Measurements from ENCODE around the gene FMN1.

The FMN1 gene

DNA sequence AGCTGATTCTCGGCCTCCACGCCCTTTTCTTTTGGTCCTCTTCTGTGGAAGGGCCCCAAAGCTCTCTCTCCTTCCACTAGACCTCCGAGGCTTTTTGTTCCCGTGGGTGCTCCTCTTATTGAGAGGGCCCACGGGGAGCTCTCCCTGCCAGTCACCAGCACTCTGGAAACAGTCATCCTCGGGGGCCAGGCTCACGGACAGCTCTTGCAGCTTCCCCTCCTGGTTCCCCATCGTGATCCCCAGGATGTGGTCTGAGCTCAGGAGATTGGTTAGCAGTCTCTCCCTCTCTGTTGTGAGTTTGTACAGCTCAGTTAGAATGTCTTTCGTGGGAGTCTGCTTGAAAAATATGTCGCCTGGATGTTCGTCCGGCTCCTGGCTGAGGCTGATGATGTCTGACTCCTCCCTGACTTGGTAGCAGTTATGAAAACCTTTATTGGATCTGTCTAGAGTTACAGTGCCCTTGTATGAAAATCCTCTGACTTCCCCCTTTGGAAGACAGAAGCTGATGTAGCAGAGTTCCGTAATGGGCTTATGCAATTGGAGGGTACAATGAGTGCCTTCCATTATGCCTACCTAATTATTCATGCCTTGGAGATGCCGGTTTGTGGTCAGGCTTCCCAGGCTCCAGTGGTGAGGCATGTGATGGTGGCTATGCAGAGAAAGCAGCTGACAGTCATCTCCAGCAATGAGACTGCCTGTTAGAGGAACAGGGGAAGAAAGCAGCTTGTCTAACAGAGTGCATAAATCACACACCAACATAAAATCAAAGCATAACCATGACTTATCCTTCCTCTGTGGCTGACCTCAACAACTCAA, 40.0 kb downstream of the FMN1 start:
- DNase-seq (ENCODE audit: low read depth) = peak; percentile 99

GRCh38 chr15:33153548-33153947, 41.0 kb downstream of the FMN1 start:
- no peak for DNase-seq (ENCODE audit: low read depth)

- DNase-seq (ENCODE audit: low read depth) = peak; percentile 57
Observed at GRCh38 chr15:33152502-33153109, 41.9 kb downstream of the FMN1 start.

GRCh38 chr15:33150971-33151370, 43.5 kb downstream of the FMN1 start:
- DNase-seq (ENCODE audit: low read depth) = no peak

DNA sequence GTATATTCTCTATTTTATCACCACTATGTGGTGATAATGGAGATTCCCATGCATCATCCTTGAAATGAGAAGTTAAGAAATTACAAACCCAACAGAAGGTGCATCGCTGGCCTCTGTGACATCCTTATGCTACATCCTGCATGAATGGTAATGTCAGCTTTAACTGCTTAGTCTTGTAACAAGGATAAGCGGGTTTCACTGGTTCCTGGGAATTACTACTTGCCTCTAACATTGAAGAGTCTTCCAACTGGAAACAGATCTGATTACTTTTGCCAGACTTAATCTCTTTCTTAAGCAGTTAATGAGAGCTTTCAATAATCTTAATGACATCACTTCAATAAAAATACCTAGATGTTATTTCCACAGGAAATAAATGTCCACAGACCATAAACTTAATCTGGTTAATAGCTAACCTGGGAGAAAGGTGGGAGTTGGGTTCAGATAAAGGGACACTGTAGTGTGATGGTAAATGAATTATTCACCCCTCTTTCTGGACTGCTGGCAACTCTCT, 44.0 kb downstream of the FMN1 start:
- DNase-seq (ENCODE audit: low read depth) = no peak

DNA sequence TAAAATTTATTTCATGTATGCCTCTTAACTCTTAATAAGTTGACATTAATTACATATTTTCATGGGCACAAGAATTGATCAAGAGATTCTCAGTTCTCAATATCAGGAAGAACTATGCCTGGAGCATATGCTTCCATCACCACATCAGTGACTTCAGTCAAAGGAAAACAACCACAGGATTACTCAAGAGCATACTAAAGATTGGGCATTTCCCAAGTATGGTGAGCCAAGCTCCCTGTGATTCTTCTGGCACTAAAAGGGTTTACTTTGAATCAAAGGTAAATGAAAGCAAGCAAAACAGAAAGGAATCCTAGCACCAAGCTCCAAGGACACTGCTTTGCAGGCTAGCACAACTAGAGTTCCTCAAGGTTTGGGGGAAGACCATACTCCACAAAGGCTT, 44.6 kb downstream of the FMN1 start:
- DNase-seq (ENCODE audit: low read depth) = peak; percentile 82

DNA sequence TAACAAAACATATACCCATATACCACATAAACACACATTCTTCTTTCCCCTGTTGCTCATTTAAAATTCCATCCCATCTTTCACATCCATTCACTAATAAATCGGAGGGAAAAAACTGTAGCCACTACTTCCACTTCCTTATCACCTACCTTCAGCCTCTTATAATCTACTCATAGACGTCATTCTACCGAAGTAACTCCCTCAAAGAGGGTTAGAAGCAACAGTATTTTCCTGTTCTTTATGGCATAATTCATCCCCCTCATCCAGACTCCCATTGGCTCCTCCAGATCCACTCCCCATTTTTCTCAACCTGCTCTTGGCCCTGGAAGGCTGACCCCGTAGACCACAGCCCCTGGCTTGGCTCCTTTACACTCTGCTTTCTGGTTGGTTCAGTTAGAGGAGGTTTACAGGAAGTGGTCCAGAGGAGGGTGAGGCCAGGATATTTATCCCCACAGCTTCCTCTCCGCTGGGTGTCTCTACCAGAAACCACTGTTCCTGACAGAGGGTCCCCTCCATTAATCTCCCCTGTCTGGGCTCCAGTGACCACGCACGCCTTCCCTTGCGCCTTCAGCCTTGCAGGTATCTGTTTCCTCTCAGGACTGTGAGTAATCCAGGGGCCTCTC, 46.3 kb downstream of the FMN1 start:
- no peak for DNase-seq (ENCODE audit: low read depth)

- DNase-seq (ENCODE audit: low read depth) = no peak
Observed at GRCh38 chr15:33146051-33146450, 48.5 kb downstream of the FMN1 start.

GRCh38 chr15:33145447-33145846, 49.1 kb downstream of the FMN1 start:
- no peak for DNase-seq (ENCODE audit: low read depth)

DNA sequence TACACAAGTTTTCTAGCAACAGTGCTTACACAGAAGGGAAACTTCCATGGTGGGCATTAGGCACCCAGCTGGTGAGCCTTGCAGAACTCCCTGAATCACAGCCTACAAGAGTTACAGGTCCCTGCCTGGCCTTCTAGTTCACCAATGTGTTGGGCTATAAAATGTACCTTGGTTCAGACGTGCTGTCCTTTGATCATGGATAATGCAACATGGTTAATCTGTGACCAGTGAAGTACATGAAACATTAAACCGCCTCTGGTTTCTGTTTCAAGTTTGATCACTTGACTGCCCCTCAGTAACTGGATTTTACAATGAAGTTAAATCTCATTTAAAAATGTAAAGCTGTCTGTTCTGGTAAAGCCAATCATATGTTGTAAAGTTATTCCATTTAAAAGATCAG, 51.8 kb downstream of the FMN1 start:
- DNase-seq (ENCODE audit: low read depth) = no peak

GRCh38 chr15:33138000-33138399, 56.5 kb downstream of the FMN1 start:
- DNase-seq (ENCODE audit: low read depth) = no peak

DNA sequence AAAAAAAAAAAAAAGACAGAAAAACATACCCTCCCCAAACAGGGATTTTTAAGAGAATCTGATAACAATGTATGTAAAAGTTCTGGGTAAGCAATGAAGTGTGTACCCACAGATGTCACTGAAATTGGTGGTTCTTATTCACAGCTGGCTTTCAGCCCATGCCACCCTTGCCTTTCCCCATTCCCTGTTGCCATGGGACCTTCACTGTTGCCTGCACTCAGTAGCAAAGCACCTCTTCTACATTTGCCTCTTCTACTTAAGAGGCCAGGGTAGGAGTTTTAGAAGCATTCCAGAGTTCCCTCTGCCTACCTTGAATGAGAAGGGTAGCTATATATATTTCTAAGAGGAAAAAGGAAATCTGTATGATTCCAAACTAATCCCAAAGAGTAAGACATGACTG, 57.4 kb downstream of the FMN1 start:
- DNase-seq (ENCODE audit: low read depth) = no peak

DNA sequence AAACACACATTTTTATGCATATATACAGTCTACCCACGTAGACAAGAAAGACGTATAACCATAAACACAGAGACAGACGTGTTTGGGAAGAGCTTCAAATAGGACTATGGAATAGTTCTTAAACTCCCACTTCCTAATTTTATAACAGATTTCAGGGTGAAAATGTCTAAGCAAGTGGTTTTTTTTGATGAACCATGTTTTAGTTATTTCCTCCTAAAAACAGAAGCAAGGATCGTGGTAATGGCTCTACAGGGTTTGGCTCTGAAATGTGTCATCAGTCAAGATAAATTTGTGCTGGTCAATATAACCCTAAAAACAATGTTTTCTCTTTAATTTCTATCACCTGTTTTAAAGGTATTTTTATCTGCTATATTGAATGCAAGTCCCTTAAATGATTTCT, 58.2 kb downstream of the FMN1 start:
- no peak for DNase-seq (ENCODE audit: low read depth)

DNA sequence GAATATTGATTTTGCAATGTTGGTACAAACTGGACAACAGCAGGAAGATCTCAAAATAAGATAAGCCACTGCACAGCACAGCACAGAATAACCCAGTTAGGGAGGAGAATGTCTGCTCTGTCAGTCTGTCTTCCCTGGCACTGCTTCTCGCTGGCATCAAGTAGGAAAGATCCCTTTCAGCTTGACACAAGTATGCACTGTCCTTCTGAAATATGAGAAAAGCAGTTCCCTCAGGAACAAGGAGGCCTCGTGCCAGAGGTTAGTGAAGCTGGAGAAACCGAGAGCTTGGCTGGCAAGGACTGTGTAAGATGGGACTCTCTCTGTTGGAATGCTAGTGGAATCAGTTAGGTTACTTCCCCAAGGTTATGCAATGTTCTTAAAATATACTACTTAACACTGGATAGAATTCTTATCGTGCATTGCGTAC, 59.1 kb downstream of the FMN1 start:
- DNase-seq (ENCODE audit: low read depth) = peak; percentile 47

GRCh38 chr15:33132722-33133345, 61.7 kb downstream of the FMN1 start:
- DNase-seq (ENCODE audit: low read depth) = peak; percentile 64

GRCh38 chr15:33132233-33132580, 62.3 kb downstream of the FMN1 start:
- no peak for DNase-seq (ENCODE audit: low read depth)

DNA sequence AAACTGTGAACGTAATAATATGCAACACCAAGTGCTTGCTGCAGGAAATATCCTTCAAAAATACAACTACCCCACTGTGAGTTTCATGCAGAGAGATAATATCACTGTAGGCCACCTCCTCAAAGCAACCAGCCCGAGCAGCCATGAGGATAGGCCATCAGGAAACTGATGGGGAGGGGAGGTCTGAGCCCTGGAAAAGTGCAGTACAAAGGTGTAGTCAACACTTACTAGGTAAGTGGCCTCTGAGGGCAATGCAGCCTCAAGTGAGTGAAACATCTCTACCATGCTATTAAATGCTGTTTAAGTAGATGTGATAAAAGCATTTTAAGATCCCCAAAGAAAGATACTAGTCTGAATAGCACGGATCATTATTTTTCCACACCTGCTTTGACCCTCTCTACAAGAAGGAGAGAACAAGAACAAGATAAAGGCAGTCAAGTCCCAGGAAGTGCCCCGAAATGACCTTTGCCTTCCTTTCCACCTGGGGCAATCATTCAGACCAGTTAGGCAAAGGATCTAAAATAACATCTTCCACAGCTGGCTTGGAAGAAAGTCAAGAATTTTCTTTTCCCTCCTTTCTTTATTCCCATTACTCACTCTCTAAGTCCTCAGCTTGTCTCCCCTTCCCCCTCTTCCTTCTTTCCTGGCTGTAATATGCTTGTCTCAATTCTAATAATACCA, 62.8 kb downstream of the FMN1 start:
- peak; percentile 67 for DNase-seq (ENCODE audit: low read depth)

DNA sequence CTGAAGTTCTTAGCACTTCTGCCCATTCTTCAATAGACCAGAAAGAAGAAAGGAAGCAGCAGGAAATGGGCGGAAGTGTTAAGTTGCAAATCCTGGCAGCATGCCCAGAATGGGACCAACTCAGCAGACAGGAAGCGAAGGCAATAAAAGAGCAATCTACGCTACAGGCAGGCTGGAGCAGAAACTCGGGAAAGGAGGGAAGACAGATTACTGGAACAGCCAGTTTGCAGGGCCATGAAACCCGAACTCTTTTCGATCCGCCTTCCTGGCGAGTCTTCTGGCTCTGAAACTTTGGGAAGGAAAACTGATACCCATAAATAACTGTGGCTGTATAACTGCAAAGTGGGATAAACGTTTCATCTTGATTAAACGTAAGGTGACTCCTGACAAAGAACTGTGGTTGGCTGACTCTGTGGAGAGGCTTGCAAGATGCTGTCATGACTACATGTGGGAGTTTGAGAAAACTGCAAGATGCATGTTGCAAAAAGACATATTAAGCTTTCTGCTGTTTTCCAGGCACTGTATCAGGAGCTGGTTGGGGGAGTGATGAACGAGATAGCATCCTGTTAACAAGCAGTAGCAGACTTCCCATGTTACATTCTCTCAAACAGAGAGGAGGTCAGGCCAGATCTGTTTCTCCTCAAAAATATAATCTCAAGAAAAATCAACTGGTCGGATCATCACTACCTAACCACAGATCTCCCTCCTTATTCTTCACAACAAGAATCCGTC, 67.8 kb downstream of the FMN1 start:
- peak; percentile 99 for DNase-seq (ENCODE audit: low read depth)

DNA sequence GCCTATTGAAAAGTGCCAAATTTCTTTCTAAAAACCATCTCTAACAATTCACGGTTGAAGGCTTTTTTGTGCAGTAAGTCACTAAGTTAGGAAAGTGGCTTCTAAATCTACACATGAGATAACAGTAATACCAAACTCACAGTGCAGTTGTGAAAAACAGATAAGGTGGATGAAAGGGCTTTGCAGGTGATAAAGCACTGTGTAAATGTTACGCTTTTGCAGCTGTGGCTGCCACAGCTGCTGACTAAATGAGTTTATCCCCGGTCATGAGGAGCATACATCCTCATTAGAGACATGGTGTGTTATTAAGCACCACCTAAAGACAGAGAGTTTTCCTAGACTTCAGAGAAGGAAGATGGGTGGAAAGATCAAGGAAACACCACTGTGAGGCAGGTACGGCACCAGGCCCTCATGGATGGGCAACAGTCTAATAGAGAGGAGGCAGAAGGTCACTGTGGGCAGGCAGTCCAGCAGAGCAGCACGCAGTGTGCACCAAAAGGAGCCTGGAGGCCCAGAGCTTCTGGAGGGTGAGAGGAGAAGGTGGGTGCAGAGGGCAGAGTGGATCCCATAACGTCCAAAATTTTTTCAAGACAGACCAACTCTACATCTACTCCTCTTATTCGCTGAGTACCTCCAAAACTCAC, 68.5 kb downstream of the FMN1 start:
- no peak for DNase-seq (ENCODE audit: low read depth)

DNA sequence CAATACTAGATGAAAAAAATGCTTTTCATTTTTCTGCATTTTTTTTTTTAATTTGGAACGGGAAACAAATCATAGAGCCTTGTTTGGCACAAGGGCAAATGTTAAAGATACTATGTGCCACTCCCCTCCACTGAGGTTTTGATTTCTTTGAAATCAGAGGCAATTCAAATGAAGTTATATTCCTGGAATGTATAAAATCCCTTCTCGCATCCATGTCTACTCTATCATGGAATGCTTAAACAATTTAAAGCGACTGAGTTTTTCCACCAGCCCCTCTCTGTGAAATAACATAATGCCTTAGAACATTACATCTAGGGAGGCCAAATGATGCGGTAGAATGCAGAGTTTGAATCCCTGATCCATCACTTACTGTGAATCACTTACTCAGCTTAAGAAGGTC, 69.7 kb downstream of the FMN1 start:
- DNase-seq (ENCODE audit: low read depth) = no peak

GRCh38 chr15:33124279-33124678, 70.2 kb downstream of the FMN1 start:
- no peak for DNase-seq (ENCODE audit: low read depth)
